ENCODE results near the gene LRRC25. TPM values are rescaled to one million over a fixed set of nuclear protein-coding genes. Genes with fewer than 3 reads are reported as not detected.
A peak's percentile ranks its signal among the peaks of the same experiment; 100 is the strongest.

Gene LRRC25
- total RNA-seq, 1 donor from 2014 or later, result not detected

DNA sequence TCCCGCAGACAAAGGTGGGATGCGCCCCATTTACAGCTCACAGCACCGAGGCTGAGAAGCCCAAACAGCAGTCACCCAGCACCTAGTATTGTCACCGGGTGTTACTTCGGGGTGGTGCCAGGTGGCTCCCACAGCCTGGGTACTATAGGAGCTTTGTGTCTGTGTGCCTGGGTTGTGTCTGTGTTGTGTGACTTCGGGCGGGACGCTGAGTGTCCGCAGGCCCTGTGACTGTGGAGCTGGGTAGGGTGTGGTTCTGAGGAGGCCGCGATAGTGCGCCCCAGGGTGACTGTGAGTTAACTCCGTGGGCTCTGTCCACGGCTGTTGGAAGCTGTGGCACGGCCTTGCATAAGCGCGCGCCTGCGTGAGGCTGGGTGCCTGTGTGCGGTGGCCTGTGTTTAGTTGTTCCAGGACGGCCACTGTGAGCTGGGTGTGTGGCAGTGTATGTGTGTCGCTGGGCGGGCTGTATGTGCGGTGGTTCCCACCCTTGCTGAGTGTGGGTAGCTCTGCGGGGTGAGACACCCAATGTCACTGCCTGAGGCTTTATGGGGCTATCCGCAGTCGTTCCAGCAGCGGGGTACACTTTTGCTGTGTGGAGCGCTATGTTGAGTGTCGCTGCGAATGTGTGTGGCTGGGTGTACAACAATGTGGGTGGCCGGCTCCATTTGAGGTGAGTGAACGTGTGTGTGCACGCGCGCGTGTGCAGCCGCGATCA lies 21.2 kb upstream of the LRRC25 start:
- Mint-ChIP-seq H3K9me3 (ENCODE audit: unreplicated experiment) (no peaks in the 10 kb centered on the region), H3K27me3 (ENCODE audit: unreplicated experiment) (no peaks in the 10 kb centered on the region), H3K4me1 (ENCODE audit: unreplicated experiment) (peaks cover 71% of the 10 kb centered on the region), H3K36me3 (ENCODE audit: unreplicated experiment) (peaks cover 3% of the 10 kb centered on the region), H3K27ac (ENCODE audit: unreplicated experiment) (peak overlapping the region; percentile 91), H3K4me3 (ENCODE audit: unreplicated experiment) (peak overlapping the region; percentile 69)
- TF ChIP-seq, protein P1, sequence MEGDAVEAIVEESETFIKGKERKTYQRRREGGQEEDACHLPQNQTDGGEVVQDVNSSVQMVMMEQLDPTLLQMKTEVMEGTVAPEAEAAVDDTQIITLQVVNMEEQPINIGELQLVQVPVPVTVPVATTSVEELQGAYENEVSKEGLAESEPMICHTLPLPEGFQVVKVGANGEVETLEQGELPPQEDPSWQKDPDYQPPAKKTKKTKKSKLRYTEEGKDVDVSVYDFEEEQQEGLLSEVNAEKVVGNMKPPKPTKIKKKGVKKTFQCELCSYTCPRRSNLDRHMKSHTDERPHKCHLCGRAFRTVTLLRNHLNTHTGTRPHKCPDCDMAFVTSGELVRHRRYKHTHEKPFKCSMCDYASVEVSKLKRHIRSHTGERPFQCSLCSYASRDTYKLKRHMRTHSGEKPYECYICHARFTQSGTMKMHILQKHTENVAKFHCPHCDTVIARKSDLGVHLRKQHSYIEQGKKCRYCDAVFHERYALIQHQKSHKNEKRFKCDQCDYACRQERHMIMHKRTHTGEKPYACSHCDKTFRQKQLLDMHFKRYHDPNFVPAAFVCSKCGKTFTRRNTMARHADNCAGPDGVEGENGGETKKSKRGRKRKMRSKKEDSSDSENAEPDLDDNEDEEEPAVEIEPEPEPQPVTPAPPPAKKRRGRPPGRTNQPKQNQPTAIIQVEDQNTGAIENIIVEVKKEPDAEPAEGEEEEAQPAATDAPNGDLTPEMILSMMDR (IDR thresholded peaks at IDR 0.05), result no peak
- peak; percentile 84 for DNase-seq (ENCODE audit: extremely low spot score, unreplicated experiment)

DNA sequence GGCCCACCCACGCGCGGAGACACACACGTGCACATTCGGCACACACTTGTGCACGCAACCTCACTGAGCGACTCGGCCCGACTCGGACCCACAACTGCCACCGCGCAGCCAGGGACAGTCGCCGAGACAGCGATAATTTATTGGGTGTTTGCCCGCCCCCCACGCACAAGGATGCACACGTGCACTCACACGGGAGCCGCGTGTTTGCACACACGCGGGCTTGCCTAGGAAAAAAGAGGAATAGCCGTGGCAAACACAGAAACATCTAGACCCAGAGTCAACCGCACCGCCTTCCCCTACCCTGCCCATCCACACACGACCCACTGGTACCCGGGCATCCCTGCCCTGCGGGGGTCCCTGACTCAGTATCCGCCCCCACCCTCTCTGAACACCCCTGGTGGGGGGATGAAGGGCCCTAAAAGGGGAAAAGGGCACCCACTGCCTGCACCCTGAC lies 20.6 kb upstream of the LRRC25 start:
- Mint-ChIP-seq H3K4me1 (ENCODE audit: unreplicated experiment) (peaks cover 70% of the 10 kb centered on the region), H3K9me3 (ENCODE audit: unreplicated experiment) (no peaks in the 10 kb centered on the region), H3K27ac (ENCODE audit: unreplicated experiment) (peak overlapping the region; percentile 91), H3K27me3 (ENCODE audit: unreplicated experiment) (no peaks in the 10 kb centered on the region), H3K4me3 (ENCODE audit: unreplicated experiment) (peak overlapping the region; percentile 69), H3K36me3 (ENCODE audit: unreplicated experiment) (peaks cover under 1% of the 10 kb centered on the region)
- no peak for DNase-seq (ENCODE audit: extremely low spot score, unreplicated experiment)
- TF ChIP-seq, protein P1 (IDR thresholded peaks at IDR 0.05), result no peak

DNA sequence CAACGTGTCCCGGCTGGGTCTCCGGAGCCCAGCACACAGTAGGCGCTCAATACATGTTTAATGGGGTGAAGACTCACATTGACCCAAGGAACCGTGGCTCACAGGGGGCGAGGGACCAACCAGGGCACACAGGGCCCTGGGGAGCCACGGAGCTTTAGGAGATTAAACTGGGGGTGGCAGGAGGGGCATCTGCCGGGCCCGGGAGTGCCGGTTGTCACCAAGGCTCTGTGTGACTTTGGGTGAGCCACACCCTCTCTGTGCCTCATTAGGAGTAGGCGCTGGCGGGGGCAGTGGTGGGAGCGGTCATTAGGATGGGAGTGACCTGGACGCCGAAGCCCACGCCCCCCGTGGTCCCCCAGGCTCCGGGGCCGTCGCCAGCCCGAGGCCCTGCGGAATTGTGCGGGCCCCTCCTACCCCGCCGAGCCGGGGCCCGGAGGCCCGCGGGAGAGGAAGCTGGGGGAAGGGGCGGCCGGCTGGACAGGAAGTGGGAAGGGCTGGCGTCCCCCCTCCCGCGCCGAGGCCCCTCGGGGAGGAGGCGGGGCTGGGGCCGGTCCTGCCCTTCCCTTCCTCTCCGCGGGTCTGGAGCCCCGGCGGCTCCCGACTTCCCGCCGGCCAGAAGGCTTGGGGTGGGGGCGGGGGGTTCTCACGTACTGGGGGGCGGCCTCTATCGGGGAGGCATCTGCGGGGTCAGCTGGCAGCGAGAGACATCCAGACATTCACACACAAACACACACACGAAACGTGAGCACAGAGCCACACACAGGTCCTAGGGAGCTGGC lies 20.0 kb upstream of the LRRC25 start:
- Mint-ChIP-seq H3K27ac (ENCODE audit: unreplicated experiment) (peak overlapping the region; percentile 100), H3K27me3 (ENCODE audit: unreplicated experiment) (no peaks in the 10 kb centered on the region), H3K36me3 (ENCODE audit: unreplicated experiment) (no peaks in the 10 kb centered on the region), H3K9me3 (ENCODE audit: unreplicated experiment) (no peaks in the 10 kb centered on the region), H3K4me3 (ENCODE audit: unreplicated experiment) (peak overlapping the region; percentile 73), H3K4me1 (ENCODE audit: unreplicated experiment) (peaks cover 69% of the 10 kb centered on the region)
- TF ChIP-seq, protein P1 (IDR thresholded peaks at IDR 0.05), result no peak
- peak; percentile 95 for DNase-seq (ENCODE audit: extremely low spot score, unreplicated experiment)

DNA sequence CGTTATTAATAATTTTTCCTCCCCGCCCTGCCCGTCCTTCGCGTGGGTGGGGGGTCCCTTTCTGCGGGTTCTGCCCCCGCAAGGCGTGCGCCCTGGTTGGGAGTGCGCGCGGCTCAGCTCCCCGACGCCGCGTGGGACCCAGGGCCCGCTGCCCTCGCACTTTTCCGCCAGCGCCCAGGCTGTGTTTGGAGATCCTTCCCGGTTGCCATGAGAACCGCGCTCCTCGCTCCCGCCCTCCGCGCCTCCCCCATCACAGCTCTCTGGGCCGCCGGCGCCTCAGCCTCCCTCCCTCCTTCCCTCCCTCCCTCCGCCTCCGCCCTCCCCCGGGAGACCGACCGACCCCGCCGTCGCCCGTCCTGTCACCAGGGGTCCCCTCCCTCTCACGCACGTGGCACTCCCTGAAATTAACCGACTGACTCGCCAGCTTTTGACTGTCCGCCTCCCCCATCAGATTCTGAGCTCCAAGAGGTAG lies 19.4 kb upstream of the LRRC25 start:
- TF ChIP-seq, protein P1 (IDR thresholded peaks at IDR 0.05), result no peak
- peaks cover 65% of the 10 kb centered on the region for H3K4me1 Mint-ChIP-seq (ENCODE audit: unreplicated experiment)
- no peaks in the 10 kb centered on the region for H3K27me3 Mint-ChIP-seq (ENCODE audit: unreplicated experiment)
- no peaks in the 10 kb centered on the region for H3K36me3 Mint-ChIP-seq (ENCODE audit: unreplicated experiment)
- H3K27ac Mint-ChIP-seq (ENCODE audit: unreplicated experiment), result peak overlapping the region; percentile 100
- peak overlapping the region; percentile 73 for H3K4me3 Mint-ChIP-seq (ENCODE audit: unreplicated experiment)
- no peaks in the 10 kb centered on the region for H3K9me3 Mint-ChIP-seq (ENCODE audit: unreplicated experiment)
- peak; percentile 97 for DNase-seq (ENCODE audit: extremely low spot score, unreplicated experiment)
